OCI-LY1 (cell line): ENCODE measurements around the gene COL4A4.

ENCODE experiments used
- H2AFZ ChIP-seq: fragments of 200-600 bp; sonication (generic), shearing (Covaris generic); 2 replicates; pipeline ENCODE4 v1.6.0; 2014; ENCODE audit warnings: antibody characterized with exemption, mild to moderate bottlenecking, low read length
- H3F3A ChIP-seq: fragments of 200-600 bp; sonication (generic), shearing (Covaris generic); 2 replicates; pipeline ENCODE4 v1.6.0; 2014; ENCODE audit warnings: mild to moderate bottlenecking, antibody characterized with exemption, low read length, moderate library complexity; ENCODE audit not compliant: insufficient read depth
- H3K27ac ChIP-seq: fragments of 200-600 bp; sonication (generic); 2 replicates; pipeline ENCODE4 v1.5.1; 2014; ENCODE audit warnings: low read length, mixed run types, mild to moderate bottlenecking, low read depth; ENCODE audit not compliant: poor library complexity, severe bottlenecking
- H3K27me3 ChIP-seq: fragments of 200-600 bp; sonication (generic); 2 replicates; pipeline ENCODE4 v1.6.0; 2014; ENCODE audit warnings: antibody characterized with exemption, mild to moderate bottlenecking, low read length, moderate library complexity; ENCODE audit not compliant: insufficient read depth
- H3K36me3 ChIP-seq: fragments of 200-600 bp; sonication (generic); 2 replicates; pipeline ENCODE4 v1.6.1; 2014; ENCODE audit warnings: mild to moderate bottlenecking, antibody characterized with exemption, low read length, moderate library complexity, mixed read lengths; ENCODE audit not compliant: insufficient read depth
- H3K4me1 ChIP-seq: fragments of 200-600 bp; sonication (generic); 2 replicates; pipeline ENCODE4 v1.5.1; 2014; ENCODE audit warnings: mild to moderate bottlenecking, low read length, moderate library complexity; ENCODE audit not compliant: insufficient read depth, severe bottlenecking
- H3K4me2 ChIP-seq: fragments of 200-600 bp; sonication (generic), shearing (Covaris generic); 2 replicates; pipeline ENCODE4 v1.6.1; 2014; ENCODE audit warnings: low read length
- H3K4me3 ChIP-seq: fragments of 200-600 bp; sonication (generic); 2 replicates; pipeline ENCODE4 v1.5.1; 2014; ENCODE audit warnings: low read length, low read depth, mild to moderate bottlenecking, mixed read lengths; ENCODE audit not compliant: poor library complexity, severe bottlenecking
- H3K79me2 ChIP-seq: fragments of 200-600 bp; shearing (Covaris generic); 2 replicates; pipeline ENCODE4 v1.6.1; 2016; ENCODE audit warnings: mixed run types, low read length, mixed read lengths; ENCODE audit not compliant: insufficient read depth
- H3K9ac ChIP-seq: fragments of 200-600 bp; sonication (generic), shearing (Covaris generic); 2 replicates; pipeline ENCODE4 v1.6.1; 2014; ENCODE audit warnings: mild to moderate bottlenecking, low read length, mixed read lengths
- H3K9me2 ChIP-seq: fragments of 200-600 bp; sonication (generic), shearing (Covaris generic); 2 replicates; pipeline ENCODE4 v1.6.1; 2014; ENCODE audit warnings: low read depth, mild to moderate bottlenecking, low read length, mixed read lengths
- H3K9me3 ChIP-seq: fragments of 200-600 bp; shearing (Covaris generic); 2 replicates; pipeline ENCODE4 v1.6.1; 2014; ENCODE audit warnings: low read length, mixed read lengths
- H4K20me1 ChIP-seq: fragments of 200-600 bp; sonication (generic), shearing (Covaris generic); 2 replicates; pipeline ENCODE4 v1.6.0; 2016; ENCODE audit warnings: mild to moderate bottlenecking, low read length; ENCODE audit not compliant: insufficient read depth
- CTCF ChIP-seq: fragments of 200-600 bp; sonication (generic), shearing (Covaris generic); IDR thresholded peaks from 2 replicates; pipeline ENCODE4 v1.5.1; 2017; ENCODE audit warnings: mild to moderate bottlenecking, antibody characterized with exemption, low read length, moderate library complexity, mixed read lengths
- EZH2 ChIP-seq: fragments of 200-600 bp; sonication (generic), shearing (Covaris generic); IDR thresholded peaks from 2 replicates; pipeline ENCODE4 v1.8.0; 2017; ENCODE audit warnings: borderline replicate concordance, mixed run types, mild to moderate bottlenecking, antibody characterized with exemption, low read length, moderate library complexity, mixed read lengths

The COL4A4 gene

GRCh38 chr2:227016894-227017293 is 147.1 kb downstream of the COL4A4 start:
- TF ChIP-seq EZH2: no peak
- no peak for TF ChIP-seq CTCF
- no peak overlapping the region for H3K4me2 ChIP-seq

GRCh38 chr2:227013881-227014280 is 150.1 kb downstream of the COL4A4 start:
- Histone ChIP-seq H3K9ac (no peak overlapping the region), H3K9me2 (no peaks in the 10 kb centered on the region), H3K9me3 (no peaks in the 10 kb centered on the region), H2AFZ (no peak overlapping the region), H3K4me1 (no peaks in the 10 kb centered on the region), H3F3A (no peaks in the 10 kb centered on the region), H3K79me2 (no peaks in the 10 kb centered on the region), H3K4me3 (no peak overlapping the region), H3K36me3 (no peaks in the 10 kb centered on the region), H3K4me2 (no peak overlapping the region), H3K27me3 (no peaks in the 10 kb centered on the region), H3K27ac (no peak overlapping the region), H4K20me1 (no peaks in the 10 kb centered on the region)
- TF ChIP-seq EZH2 (no peak), CTCF (no peak)

More at GRCh38 chr2:227016894-227017293, 147.1 kb downstream of the COL4A4 start:
- H3K9me2 ChIP-seq: no peaks in the 10 kb centered on the region
- 0 out of 2 replicates have a peak, but pooled peaks cover 1% of the 10 kb centered on the region for H3K36me3 ChIP-seq
- H3K4me1 ChIP-seq: no peaks in the 10 kb centered on the region
- no peak overlapping the region for H3K27ac ChIP-seq
- H4K20me1 ChIP-seq: no peaks in the 10 kb centered on the region
- no peaks in the 10 kb centered on the region for H3F3A ChIP-seq
- no peaks in the 10 kb centered on the region for H3K9me3 ChIP-seq
- H3K27me3 ChIP-seq: no peaks in the 10 kb centered on the region
- no peak overlapping the region for H3K4me3 ChIP-seq
- H2AFZ ChIP-seq: no peak overlapping the region
- no peaks in the 10 kb centered on the region for H3K79me2 ChIP-seq
- H3K9ac ChIP-seq: no peak overlapping the region

- no peaks in the 10 kb centered on the region for H3K27me3 ChIP-seq
- no peak overlapping the region for H2AFZ ChIP-seq
- H3K36me3 ChIP-seq: no peaks in the 10 kb centered on the region
- no peaks in the 10 kb centered on the region for H3K4me1 ChIP-seq
- H3K9me3 ChIP-seq: no peaks in the 10 kb centered on the region
- H3F3A ChIP-seq: no peaks in the 10 kb centered on the region
- H3K4me3 ChIP-seq: no peak overlapping the region
- H3K79me2 ChIP-seq: no peaks in the 10 kb centered on the region
- H3K9ac ChIP-seq: no peak overlapping the region
- no peaks in the 10 kb centered on the region for H3K9me2 ChIP-seq
- H4K20me1 ChIP-seq: no peaks in the 10 kb centered on the region
- TF ChIP-seq CTCF: no peak
- no peak for TF ChIP-seq EZH2
- H3K27ac ChIP-seq: no peak overlapping the region
- H3K4me2 ChIP-seq: no peak overlapping the region
Measured at GRCh38 chr2:227013330-227013729, 150.7 kb downstream of the COL4A4 start.
